RPMI7951 (cell line): ENCODE data around the gene TIMELESS. TPM values are rescaled to one million over a fixed set of nuclear protein-coding genes. Genes with fewer than 3 reads are reported as not detected.

Experiments used
- total RNA-seq: library from RNA; depleted of rRNA; stranded (reverse); fragments of >200 nt; shearing (Covaris generic); gene quantifications from 2 replicates; pipeline ENCODE4 v1.2.3, GENCODE V29; 2014; rRNA removed

TIMELESS gene
- total RNA-seq, 1 experiment from 2014 or later, result 8.1 TPM

Other genes starting within 250 kb of the TIMELESS start
- 31.4 and 37.7 TPM in 2 replicates for gene RNF41, start 227.5 kb downstream of the TIMELESS start, total RNA-seq
- gene NABP2, start 225.1 kb downstream of the TIMELESS start, total RNA-seq, result 68.1 and 72.1 TPM in 2 replicates
- gene SLC39A5, start 219.4 kb downstream of the TIMELESS start, total RNA-seq, result 0.36 TPM in 1 of 2 replicates, not detected in the other
- 8.7 and 10.6 TPM in 2 replicates for gene ANKRD52, start 191.0 kb downstream of the TIMELESS start, total RNA-seq
- gene COQ10A, start 182.5 kb downstream of the TIMELESS start, total RNA-seq, result 7.6 and 10.1 TPM in 2 replicates
- 89.0 and 110 TPM in 2 replicates for gene CS, start 149.1 kb downstream of the TIMELESS start, total RNA-seq
- 102 and 114 TPM in 2 replicates for gene CNPY2, start 133.4 kb downstream of the TIMELESS start, total RNA-seq
- 23.7 and 24.0 TPM in 2 replicates for gene PAN2, start 115.4 kb downstream of the TIMELESS start, total RNA-seq
- 0.36 and 1.3 TPM in 2 replicates for gene IL23A, start 110.5 kb downstream of the TIMELESS start, total RNA-seq
- 56.0 and 65.0 TPM in 2 replicates for gene STAT2, start 89.3 kb downstream of the TIMELESS start, total RNA-seq
- gene APOF, start 86.6 kb downstream of the TIMELESS start, total RNA-seq, result not detected in 2 replicates
- gene MIP, start 5.2 kb upstream of the TIMELESS start, total RNA-seq, result 0.24 and 0.29 TPM in 2 replicates
- 2.2 and 2.5 TPM in 2 replicates for gene SPRYD4, start 19.2 kb upstream of the TIMELESS start, total RNA-seq
- gene GLS2, start 38.7 kb upstream of the TIMELESS start, total RNA-seq, result 0.20 TPM in 1 of 2 replicates, not detected in the other
- 6.7 and 7.1 TPM in 2 replicates for gene RBMS2, start 72.4 kb upstream of the TIMELESS start, total RNA-seq
- 9.9 and 19.6 TPM in 2 replicates for gene BAZ2A, start 180.9 kb upstream of the TIMELESS start, total RNA-seq
- 453 and 475 TPM in 2 replicates for gene ATP5F1B, start 196.6 kb upstream of the TIMELESS start, total RNA-seq
- gene PTGES3, start 238.9 kb upstream of the TIMELESS start, total RNA-seq, result 153 and 184 TPM in 2 replicates